ENCODE results near the gene VGLL2. TPM values are rescaled to one million over a fixed set of nuclear protein-coding genes. Genes with fewer than 3 reads are reported as not detected.

Gene VGLL2
- total and polyA plus RNA-seq, 2 donors (not counting 1 experiment from before 2014, with no cell fraction given): not detected

- no peak for DNase-seq (ENCODE audit: low read depth in 2 of 2)
- H3K79me2 ChIP-seq (ENCODE audit: control insufficient read depth, insufficient read depth, low read length): no peaks in the 10 kb centered on the region
- no peaks in the 10 kb centered on the region for H3K27me3 ChIP-seq (ENCODE audit: control insufficient read depth, insufficient read depth, low read length)
These were observed 39.1 kb downstream of the VGLL2 start for GRCh38 chr6:117304446-117304845.

GRCh38 chr6:117306227-117306790 is 41.0 kb downstream of the VGLL2 start:
- H3K36me3 ChIP-seq (ENCODE audit: control insufficient read depth, insufficient read depth, low read length): no peaks in the 10 kb centered on the region
- H3K4me1 ChIP-seq (ENCODE audit: control insufficient read depth, extremely low read depth, insufficient read depth, low read length): no peaks in the 10 kb centered on the region
- H3K4me3 ChIP-seq (replicated peaks in 1 of 4; ENCODE audit: control extremely low read depth in 1 of 4, insufficient read depth in 1 of 4, low read depth in 3 of 4, low read length in 4 of 4): no peak overlapping the region
- no peak overlapping the region for H3K4me2 ChIP-seq (ENCODE audit: extremely low read depth, insufficient read depth, low read length)
- DNase-seq (ENCODE audit: low read depth in 2 of 2): no peak
- TF ChIP-seq, protein P1, sequence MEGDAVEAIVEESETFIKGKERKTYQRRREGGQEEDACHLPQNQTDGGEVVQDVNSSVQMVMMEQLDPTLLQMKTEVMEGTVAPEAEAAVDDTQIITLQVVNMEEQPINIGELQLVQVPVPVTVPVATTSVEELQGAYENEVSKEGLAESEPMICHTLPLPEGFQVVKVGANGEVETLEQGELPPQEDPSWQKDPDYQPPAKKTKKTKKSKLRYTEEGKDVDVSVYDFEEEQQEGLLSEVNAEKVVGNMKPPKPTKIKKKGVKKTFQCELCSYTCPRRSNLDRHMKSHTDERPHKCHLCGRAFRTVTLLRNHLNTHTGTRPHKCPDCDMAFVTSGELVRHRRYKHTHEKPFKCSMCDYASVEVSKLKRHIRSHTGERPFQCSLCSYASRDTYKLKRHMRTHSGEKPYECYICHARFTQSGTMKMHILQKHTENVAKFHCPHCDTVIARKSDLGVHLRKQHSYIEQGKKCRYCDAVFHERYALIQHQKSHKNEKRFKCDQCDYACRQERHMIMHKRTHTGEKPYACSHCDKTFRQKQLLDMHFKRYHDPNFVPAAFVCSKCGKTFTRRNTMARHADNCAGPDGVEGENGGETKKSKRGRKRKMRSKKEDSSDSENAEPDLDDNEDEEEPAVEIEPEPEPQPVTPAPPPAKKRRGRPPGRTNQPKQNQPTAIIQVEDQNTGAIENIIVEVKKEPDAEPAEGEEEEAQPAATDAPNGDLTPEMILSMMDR (conservative IDR thresholded peaks at IDR 0.05 in 1 of 2, IDR thresholded peaks at IDR 0.05 in 1 of 2; ENCODE audit: low read depth in 1 of 2, low read length in 2 of 2): no peak
- no peak for TF ChIP-seq EZH2 (IDR thresholded peaks at IDR 0.05; ENCODE audit: low read length, missing control alignments)
- no peaks in the 10 kb centered on the region for H3K27me3 ChIP-seq (ENCODE audit: control insufficient read depth, insufficient read depth, low read length)
- H3K27ac ChIP-seq (ENCODE audit: insufficient read depth, low read length): no peak overlapping the region
- H4K20me1 ChIP-seq (ENCODE audit: control insufficient read depth, extremely low read depth, insufficient read depth, low read length): no peaks in the 10 kb centered on the region
- H2AFZ ChIP-seq (ENCODE audit: low read length): no peak overlapping the region
- no peak overlapping the region for H3K9ac ChIP-seq (ENCODE audit: insufficient read depth, low read length)
- H3K9me3 ChIP-seq (ENCODE audit: control insufficient read depth, insufficient read depth, low read depth, low read length): no peaks in the 10 kb centered on the region
- H3K79me2 ChIP-seq (ENCODE audit: control insufficient read depth, insufficient read depth, low read length): no peaks in the 10 kb centered on the region

More at GRCh38 chr6:117304446-117304845, 39.1 kb downstream of the VGLL2 start:
- H3K4me1 ChIP-seq (ENCODE audit: control insufficient read depth, extremely low read depth, insufficient read depth, low read length): no peaks in the 10 kb centered on the region
- no peak overlapping the region for H3K4me3 ChIP-seq (replicated peaks in 1 of 4; ENCODE audit: control extremely low read depth in 1 of 4, insufficient read depth in 1 of 4, low read depth in 3 of 4, low read length in 4 of 4)
- H3K27ac ChIP-seq (ENCODE audit: insufficient read depth, low read length): no peak overlapping the region
- no peaks in the 10 kb centered on the region for H4K20me1 ChIP-seq (ENCODE audit: control insufficient read depth, extremely low read depth, insufficient read depth, low read length)
- H3K4me2 ChIP-seq (ENCODE audit: extremely low read depth, insufficient read depth, low read length): no peak overlapping the region
- no peak overlapping the region for H2AFZ ChIP-seq (ENCODE audit: low read length)
- no peak overlapping the region for H3K9ac ChIP-seq (ENCODE audit: insufficient read depth, low read length)
- TF ChIP-seq EZH2 (IDR thresholded peaks at IDR 0.05; ENCODE audit: low read length, missing control alignments): no peak
- TF ChIP-seq, protein P1 (conservative IDR thresholded peaks at IDR 0.05 in 1 of 2, IDR thresholded peaks at IDR 0.05 in 1 of 2; ENCODE audit: low read depth in 1 of 2, low read length in 2 of 2): no peak
- H3K9me3 ChIP-seq (ENCODE audit: control insufficient read depth, insufficient read depth, low read depth, low read length): no peaks in the 10 kb centered on the region
- no peaks in the 10 kb centered on the region for H3K36me3 ChIP-seq (ENCODE audit: control insufficient read depth, insufficient read depth, low read length)

DNA sequence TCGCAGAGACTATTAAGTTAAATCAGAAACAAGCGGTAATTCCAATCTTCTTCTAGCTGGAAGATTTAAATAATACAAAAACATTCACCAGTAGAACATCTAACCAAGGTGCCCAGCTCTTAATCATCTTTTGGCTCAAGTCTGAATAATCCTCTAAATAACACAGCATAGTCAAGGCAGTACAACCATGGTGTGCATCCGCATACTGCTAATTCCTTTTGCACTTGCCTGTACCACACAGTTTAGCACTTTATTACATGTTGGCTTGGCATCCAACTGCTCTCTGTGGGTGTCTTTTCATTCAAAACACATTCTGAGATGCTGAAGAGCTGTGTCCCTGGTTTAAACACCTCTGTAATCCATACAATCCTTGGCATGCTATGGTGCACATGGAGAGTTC is 42.3 kb downstream of the VGLL2 start:
- no peaks in the 10 kb centered on the region for H3K4me1 ChIP-seq (ENCODE audit: control insufficient read depth, extremely low read depth, insufficient read depth, low read length)
- H3K36me3 ChIP-seq (ENCODE audit: control insufficient read depth, insufficient read depth, low read length): no peaks in the 10 kb centered on the region
- H3K27me3 ChIP-seq (ENCODE audit: control insufficient read depth, insufficient read depth, low read length): no peaks in the 10 kb centered on the region
- H4K20me1 ChIP-seq (ENCODE audit: control insufficient read depth, extremely low read depth, insufficient read depth, low read length): no peaks in the 10 kb centered on the region
- TF ChIP-seq EZH2 (IDR thresholded peaks at IDR 0.05; ENCODE audit: low read length, missing control alignments): no peak
- TF ChIP-seq, protein P1 (conservative IDR thresholded peaks at IDR 0.05 in 1 of 2, IDR thresholded peaks at IDR 0.05 in 1 of 2; ENCODE audit: low read depth in 1 of 2, low read length in 2 of 2): no peak
- H3K79me2 ChIP-seq (ENCODE audit: control insufficient read depth, insufficient read depth, low read length): no peaks in the 10 kb centered on the region
- no peak overlapping the region for H2AFZ ChIP-seq (ENCODE audit: low read length)
- H3K4me3 ChIP-seq (replicated peaks in 1 of 4; ENCODE audit: control extremely low read depth in 1 of 4, insufficient read depth in 1 of 4, low read depth in 3 of 4, low read length in 4 of 4): no peak overlapping the region
- no peak overlapping the region for H3K27ac ChIP-seq (ENCODE audit: insufficient read depth, low read length)
- H3K4me2 ChIP-seq (ENCODE audit: extremely low read depth, insufficient read depth, low read length): no peak overlapping the region
- DNase-seq (ENCODE audit: low read depth in 2 of 2): no peak
- H3K9me3 ChIP-seq (ENCODE audit: control insufficient read depth, insufficient read depth, low read depth, low read length): no peaks in the 10 kb centered on the region
- no peak overlapping the region for H3K9ac ChIP-seq (ENCODE audit: insufficient read depth, low read length)
